ENCODE data around the gene FSTL4. TPM values are rescaled to one million over a fixed set of nuclear protein-coding genes. Genes with fewer than 3 reads are reported as not detected.

The FSTL4 gene
- total RNA-seq, 2 donors from 2014 or later = 4.5 to 10.1 TPM

- no peak overlapping the region for H3K4me3 ChIP-seq
- 85% methylated on average over 3 of the region's 3 CpGs for WGBS
These were observed 87.2 kb downstream of the FSTL4 start for GRCh38 chr5:133525126-133525525.

GRCh38 chr5:133524666-133525065, 87.7 kb downstream of the FSTL4 start:
- no peak for DNase-seq (ENCODE audit: low spot score)
- no peaks in the 10 kb centered on the region for H3K9me3 ChIP-seq
- no peak overlapping the region for H3K4me3 ChIP-seq
- TF ChIP-seq POLR2A (IDR thresholded peaks at IDR 0.05) (no peak), CTCF (IDR thresholded peaks at IDR 0.05) (no peak), POLR2AphosphoS5 (IDR thresholded peaks at IDR 0.05) (no peak)
- H3K36me3 ChIP-seq = no peaks in the 10 kb centered on the region
- no peaks in the 10 kb centered on the region for H3K27me3 ChIP-seq (replicated peaks; ENCODE audit: insufficient read depth)
- H3K4me1 ChIP-seq (replicated peaks) = no peaks in the 10 kb centered on the region
- 97% methylated on average over 4 of the region's 4 CpGs for WGBS
- no peak overlapping the region for H3K27ac ChIP-seq
- intact Hi-C loops (cut with DNase I) = no loop called here

More at GRCh38 chr5:133525126-133525525, 87.2 kb downstream of the FSTL4 start:
- no peak for DNase-seq (ENCODE audit: low spot score)
- Histone ChIP-seq H3K36me3 (no peaks in the 10 kb centered on the region), H3K4me1 (replicated peaks) (no peaks in the 10 kb centered on the region), H3K27me3 (replicated peaks; ENCODE audit: insufficient read depth) (no peaks in the 10 kb centered on the region), H3K27ac (no peak overlapping the region), H3K9me3 (no peaks in the 10 kb centered on the region)
- TF ChIP-seq POLR2A (IDR thresholded peaks at IDR 0.05) (no peak), POLR2AphosphoS5 (IDR thresholded peaks at IDR 0.05) (no peak), CTCF (IDR thresholded peaks at IDR 0.05) (no peak)
- intact Hi-C loops (cut with DNase I) = no loop called here

- Histone ChIP-seq H3K27me3 (replicated peaks; ENCODE audit: insufficient read depth) (no peaks in the 10 kb centered on the region), H3K27ac (no peak overlapping the region), H3K4me1 (replicated peaks) (no peaks in the 10 kb centered on the region), H3K9me3 (no peaks in the 10 kb centered on the region), H3K4me3 (no peak overlapping the region), H3K36me3 (no peaks in the 10 kb centered on the region)
- WGBS = 84% methylated on average over 12 of the region's 12 CpGs
- intact Hi-C loops (cut with DNase I) = no loop called here
- TF ChIP-seq CTCF (IDR thresholded peaks at IDR 0.05) (no peak), POLR2A (IDR thresholded peaks at IDR 0.05) (no peak), POLR2AphosphoS5 (IDR thresholded peaks at IDR 0.05) (no peak)
- DNase-seq (ENCODE audit: low spot score) = no peak
These were observed 88.3 kb downstream of the FSTL4 start for GRCh38 chr5:133523961-133524586.

- WGBS = 83% methylated on average over 9 of the region's 9 CpGs
- DNase-seq (ENCODE audit: low spot score) = no peak
- no peaks in the 10 kb centered on the region for H3K9me3 ChIP-seq
- H3K4me3 ChIP-seq = no peak overlapping the region
- H3K36me3 ChIP-seq = no peaks in the 10 kb centered on the region
- no peak overlapping the region for H3K27ac ChIP-seq
- H3K4me1 ChIP-seq (replicated peaks) = no peaks in the 10 kb centered on the region
- no peaks in the 10 kb centered on the region for H3K27me3 ChIP-seq (replicated peaks; ENCODE audit: insufficient read depth)
- intact Hi-C loops (cut with DNase I) = no loop called here
- TF ChIP-seq POLR2AphosphoS5 (IDR thresholded peaks at IDR 0.05) (no peak), POLR2A (IDR thresholded peaks at IDR 0.05) (no peak), CTCF (IDR thresholded peaks at IDR 0.05) (no peak)
These were observed 89.2 kb downstream of the FSTL4 start for GRCh38 chr5:133523013-133523658.

- H3K27ac ChIP-seq = no peak overlapping the region
- H3K36me3 ChIP-seq = no peaks in the 10 kb centered on the region
- intact Hi-C loops (cut with DNase I) = no loop called here
- no peak for DNase-seq (ENCODE audit: low spot score)
- no peaks in the 10 kb centered on the region for H3K9me3 ChIP-seq
- TF ChIP-seq POLR2A (IDR thresholded peaks at IDR 0.05) (no peak), CTCF (IDR thresholded peaks at IDR 0.05) (no peak), POLR2AphosphoS5 (IDR thresholded peaks at IDR 0.05) (no peak)
- H3K4me3 ChIP-seq = no peak overlapping the region
- H3K4me1 ChIP-seq (replicated peaks) = no peaks in the 10 kb centered on the region
- WGBS = 62% methylated on average over 2 of the region's 2 CpGs
- H3K27me3 ChIP-seq (replicated peaks; ENCODE audit: insufficient read depth) = no peaks in the 10 kb centered on the region
These were observed 90.5 kb downstream of the FSTL4 start for GRCh38 chr5:133521801-133522200.

All from prostate gland (tissue), 2 donors.